D721Med (cell line): Measurements from ENCODE around the gene MAVS.
"Not testable (repeated sequence)": the region's sequence is repeated elsewhere in the genome, so short reads cannot be mapped to it uniquely, and the experiment has no call there.

Experiments used
- DNase-seq: peaks from one replicate; pipeline ENCODE4 v3.0.0; 2011; ENCODE audit warnings: low spot score; ENCODE audit not compliant: insufficient read length
- FAIRE-seq: peaks from 2 replicates; lab custom pipeline; 2011; peaks lifted over from hg19 to GRCh38; lab: Jason Lieb, UNC
- TF ChIP-seq, protein P1 (sequence below): IDR thresholded peaks from 2 replicates; pipeline ENCODE4 v1.5.1; 2012; ENCODE audit warnings: mild to moderate bottlenecking, control low read depth; ENCODE audit not compliant: insufficient read depth; ENCODE audit errors: missing control alignments

MAVS gene

DNA sequence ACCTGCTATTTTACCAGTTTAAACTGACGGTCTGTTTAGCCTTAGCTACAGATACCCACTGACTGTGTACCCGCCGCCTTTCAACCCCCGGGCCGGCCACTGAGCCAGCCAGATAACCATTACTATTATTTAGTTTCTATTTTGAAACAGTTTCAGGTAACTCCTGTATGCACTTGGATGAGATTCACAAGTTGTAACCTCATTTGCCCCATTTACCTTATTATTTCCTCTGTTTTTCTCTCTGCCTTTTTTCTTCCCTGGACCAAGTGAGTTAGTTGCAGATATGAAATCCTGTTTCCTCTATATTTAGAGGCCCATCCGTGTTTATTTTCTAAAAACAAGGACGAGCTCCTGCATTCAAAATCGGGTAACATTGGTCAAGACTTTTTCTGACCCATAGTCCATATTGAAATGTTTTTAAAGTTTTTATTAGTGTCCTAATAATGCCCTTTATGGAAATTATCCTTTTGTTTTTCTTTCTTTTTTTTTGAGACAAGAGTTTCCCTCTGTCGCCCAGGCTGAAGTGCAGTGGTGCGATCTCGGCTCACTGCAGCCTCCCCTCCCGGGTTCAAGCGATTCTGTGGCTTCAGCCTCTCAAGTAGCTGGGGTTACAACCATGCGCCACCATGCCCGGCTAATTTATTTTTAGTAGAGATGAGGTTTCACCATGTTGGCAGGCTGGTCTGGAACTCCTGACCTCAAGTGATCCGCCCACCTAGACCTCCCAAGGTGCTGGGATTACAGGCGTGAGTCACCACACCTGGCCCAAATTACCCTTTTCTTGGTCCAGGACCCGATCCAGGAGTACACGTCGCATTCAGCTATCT lies 25.5 kb upstream of the MAVS start:
- FAIRE-seq: no peak

DNA sequence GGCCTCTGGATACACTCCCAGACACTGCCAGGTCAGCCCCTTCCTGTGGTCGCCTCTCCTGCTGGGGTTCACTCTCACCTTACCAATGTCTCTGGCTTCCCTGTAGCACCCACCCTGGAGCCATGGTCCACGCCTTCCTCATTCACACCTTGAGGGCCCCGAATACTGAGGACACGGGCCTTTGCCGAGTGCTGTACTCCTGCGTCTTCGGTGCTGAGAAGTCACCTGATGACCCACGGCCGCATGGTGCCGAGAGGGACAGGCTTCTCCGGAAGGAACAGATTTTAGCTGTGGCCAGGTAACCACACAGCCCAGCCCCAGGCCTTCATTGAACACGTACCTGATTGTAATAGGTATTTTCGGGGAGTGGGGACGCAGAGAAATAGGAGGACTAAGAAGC lies 24.6 kb upstream of the MAVS start:
- DNase-seq (no peak), FAIRE-seq (no peak)
- TF ChIP-seq, protein P1, sequence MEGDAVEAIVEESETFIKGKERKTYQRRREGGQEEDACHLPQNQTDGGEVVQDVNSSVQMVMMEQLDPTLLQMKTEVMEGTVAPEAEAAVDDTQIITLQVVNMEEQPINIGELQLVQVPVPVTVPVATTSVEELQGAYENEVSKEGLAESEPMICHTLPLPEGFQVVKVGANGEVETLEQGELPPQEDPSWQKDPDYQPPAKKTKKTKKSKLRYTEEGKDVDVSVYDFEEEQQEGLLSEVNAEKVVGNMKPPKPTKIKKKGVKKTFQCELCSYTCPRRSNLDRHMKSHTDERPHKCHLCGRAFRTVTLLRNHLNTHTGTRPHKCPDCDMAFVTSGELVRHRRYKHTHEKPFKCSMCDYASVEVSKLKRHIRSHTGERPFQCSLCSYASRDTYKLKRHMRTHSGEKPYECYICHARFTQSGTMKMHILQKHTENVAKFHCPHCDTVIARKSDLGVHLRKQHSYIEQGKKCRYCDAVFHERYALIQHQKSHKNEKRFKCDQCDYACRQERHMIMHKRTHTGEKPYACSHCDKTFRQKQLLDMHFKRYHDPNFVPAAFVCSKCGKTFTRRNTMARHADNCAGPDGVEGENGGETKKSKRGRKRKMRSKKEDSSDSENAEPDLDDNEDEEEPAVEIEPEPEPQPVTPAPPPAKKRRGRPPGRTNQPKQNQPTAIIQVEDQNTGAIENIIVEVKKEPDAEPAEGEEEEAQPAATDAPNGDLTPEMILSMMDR: no peak

More for the DNA sequence above, 25.5 kb upstream of the MAVS start:
- no peak for DNase-seq
- TF ChIP-seq, protein P1: no peak

DNA sequence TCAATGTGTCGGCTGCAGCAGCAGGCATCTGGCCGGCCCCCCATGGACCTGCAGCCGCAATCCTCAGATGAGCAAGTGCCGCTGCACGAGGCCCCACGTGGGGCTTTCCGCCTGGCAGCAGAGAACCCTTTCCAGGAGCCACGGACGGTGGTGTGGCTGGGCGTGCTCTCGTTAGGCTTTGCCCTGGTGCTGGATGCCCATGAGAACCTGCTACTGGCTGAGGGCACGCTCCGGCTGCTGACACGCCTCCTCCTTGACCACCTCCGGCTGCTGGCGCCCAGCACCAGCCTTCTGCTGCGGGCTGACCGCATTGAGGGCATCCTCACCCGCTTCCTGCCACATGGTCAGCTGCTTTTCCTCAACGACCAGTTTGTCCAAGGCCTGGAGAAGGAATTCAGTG lies 22.8 kb upstream of the MAVS start:
- DNase-seq (no peak), FAIRE-seq (no peak)
- TF ChIP-seq, protein P1: no peak

DNA sequence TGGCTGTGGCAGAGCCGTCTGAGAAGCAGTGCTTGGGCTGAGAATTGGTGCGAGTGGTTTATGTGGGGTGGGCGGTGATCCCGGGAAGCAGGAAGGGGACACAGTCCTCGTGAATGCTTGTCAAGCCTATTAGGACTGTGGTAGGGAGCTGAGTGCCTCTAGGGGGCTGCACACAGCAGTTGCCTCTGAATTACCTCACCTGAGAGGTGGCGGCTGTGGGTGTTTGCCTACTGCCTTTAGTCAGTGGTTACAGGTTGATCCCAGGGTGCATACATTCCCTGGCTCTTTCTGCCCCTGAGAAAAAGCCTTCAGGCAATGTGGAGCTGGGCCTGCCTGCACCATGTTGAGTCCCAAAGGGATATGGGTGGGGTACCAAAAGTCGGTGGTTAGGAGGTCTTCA lies 21.1 kb upstream of the MAVS start:
- TF ChIP-seq, protein P1: no peak
- DNase-seq (no peak), FAIRE-seq (no peak)

DNA sequence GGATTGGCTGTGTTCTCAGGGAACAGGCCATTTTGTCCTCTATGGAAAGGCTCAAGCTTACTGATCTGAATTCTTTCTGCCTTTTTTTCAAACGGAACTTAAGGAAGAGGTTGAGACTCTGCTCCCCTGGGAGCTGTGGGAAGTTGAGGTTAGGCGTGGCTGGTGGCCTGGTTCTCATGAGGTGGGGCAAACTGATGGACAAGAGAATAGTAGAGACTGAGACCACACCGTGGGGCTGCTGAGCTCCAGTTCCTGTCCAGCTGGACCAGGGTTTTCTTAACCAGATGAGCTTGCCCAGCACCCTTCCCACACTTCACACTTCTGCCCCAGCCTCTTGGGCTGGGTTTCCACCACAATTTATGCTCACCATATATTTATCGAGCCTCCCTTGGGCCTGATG lies 20.2 kb upstream of the MAVS start:
- TF ChIP-seq, protein P1: no peak
- FAIRE-seq: no peak
- no peak for DNase-seq

DNA sequence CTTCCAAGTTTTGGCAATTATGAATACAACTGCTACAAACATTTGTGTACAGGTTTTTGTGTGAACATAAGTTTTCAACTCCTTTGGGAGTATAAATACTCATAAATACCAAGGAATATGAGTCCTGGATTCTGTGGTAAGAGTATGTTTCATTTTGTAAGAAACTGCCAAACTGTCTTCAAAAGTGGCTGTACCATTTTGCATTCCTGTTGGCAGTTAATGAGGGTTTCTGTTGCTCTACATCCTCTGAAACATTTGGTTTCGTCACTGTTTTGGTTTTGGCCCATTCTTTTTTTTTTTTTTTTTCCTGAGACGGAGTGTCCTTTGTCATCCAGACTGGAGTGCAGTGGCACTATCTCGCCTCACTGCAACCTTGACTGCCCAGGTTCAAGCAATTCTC lies 17.8 kb upstream of the MAVS start:
- TF ChIP-seq, protein P1: no peak
- FAIRE-seq (no peak), DNase-seq (no peak)

DNA sequence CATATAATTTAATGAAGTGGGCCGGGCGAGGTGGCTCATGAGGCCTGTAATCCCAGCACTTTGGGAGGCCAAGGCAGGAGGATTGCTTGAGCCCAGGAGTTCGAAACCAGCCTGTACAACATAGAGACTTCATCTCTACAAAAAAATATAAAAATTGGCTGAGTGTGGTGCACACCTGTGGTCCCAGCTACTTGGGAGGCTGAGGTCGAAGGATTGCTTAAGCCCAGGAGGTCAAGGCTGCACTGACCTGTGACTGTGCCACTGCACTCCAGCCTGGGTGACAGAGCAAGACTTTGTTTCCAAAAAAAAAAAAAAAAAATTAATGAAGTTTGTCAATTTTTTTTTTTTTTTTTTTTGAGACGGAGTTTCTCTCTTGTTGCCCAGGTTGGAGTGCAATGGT lies 16.7 kb upstream of the MAVS start:
- not testable (repeated sequence) for DNase-seq, FAIRE-seq
